T-helper 2 cell treated with Interferon-gamma antibody and Interleukin-4, amounts not matched to agents 5 μg/mL and 100 μg/mL, for 36 hours (primary cell): Measurements from ENCODE around the gene CDC37.
"Not testable (repeated sequence)": the region's sequence is repeated elsewhere in the genome, so short reads cannot be mapped to it uniquely, and the experiment has no call there.

Experiments used
- DNase-seq: peaks from one replicate; pipeline ENCODE4 v3.0.0; 2021; ENCODE audit warnings: low spot score
- H3K27ac Mint-ChIP-seq: one replicate; pipeline ENCODE4 v1.8.0; 2021; ENCODE audit warnings: mild to moderate bottlenecking, mixed read lengths
- H3K27me3 Mint-ChIP-seq: one replicate; pipeline ENCODE4 v1.8.0; 2021; ENCODE audit warnings: low read depth, mixed read lengths
- H3K36me3 Mint-ChIP-seq: one replicate; pipeline ENCODE4 v1.8.0; 2021; ENCODE audit warnings: low read depth, mixed read lengths
- H3K4me1 Mint-ChIP-seq: one replicate; pipeline ENCODE4 v1.8.0; 2021; ENCODE audit warnings: low read depth, mixed read lengths
- H3K4me3 Mint-ChIP-seq: one replicate; pipeline ENCODE4 v1.8.0; 2022; ENCODE audit warnings: mild to moderate bottlenecking, moderate library complexity, mixed read lengths
- H3K9me3 Mint-ChIP-seq: one replicate; pipeline ENCODE4 v1.8.0; 2021; ENCODE audit warnings: mixed read lengths

Gene CDC37

DNA sequence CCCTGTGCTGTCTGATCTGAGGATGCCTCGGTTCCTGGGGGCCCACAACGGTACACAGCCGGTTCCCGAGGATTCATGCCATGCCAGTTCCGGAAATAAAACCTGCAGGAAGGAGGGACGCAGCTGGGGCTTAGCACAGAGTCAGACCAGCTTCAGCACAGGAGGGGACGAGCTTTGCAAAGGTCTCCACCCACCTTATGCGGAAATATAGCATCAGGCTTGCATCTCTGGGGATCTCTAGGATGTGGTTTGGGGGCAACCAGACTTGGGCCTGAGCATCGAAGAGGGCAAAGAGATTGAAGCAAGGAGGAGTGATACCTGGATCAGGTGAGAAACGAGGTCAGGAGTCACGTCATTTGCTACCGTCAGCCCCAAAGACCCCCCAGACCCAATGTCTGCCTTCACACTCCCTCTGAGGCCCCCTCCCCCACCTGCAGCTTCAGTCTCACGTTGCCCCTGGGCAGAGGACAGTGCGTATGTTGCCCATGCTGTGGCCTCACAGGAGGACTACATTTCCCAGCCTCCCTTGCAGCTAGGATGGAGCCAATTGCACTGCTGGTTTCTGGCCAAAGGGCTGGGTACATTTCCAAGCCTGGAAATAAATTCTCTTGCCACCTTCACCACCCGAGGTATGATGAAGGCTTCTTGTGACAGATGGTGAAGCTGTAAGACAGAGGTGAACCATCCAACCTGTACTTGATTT lies 35.1 kb downstream of the CDC37 start:
- Mint-ChIP-seq H3K4me1 (no peaks in the 10 kb centered on the region), H3K27ac (no peak overlapping the region)

DNA sequence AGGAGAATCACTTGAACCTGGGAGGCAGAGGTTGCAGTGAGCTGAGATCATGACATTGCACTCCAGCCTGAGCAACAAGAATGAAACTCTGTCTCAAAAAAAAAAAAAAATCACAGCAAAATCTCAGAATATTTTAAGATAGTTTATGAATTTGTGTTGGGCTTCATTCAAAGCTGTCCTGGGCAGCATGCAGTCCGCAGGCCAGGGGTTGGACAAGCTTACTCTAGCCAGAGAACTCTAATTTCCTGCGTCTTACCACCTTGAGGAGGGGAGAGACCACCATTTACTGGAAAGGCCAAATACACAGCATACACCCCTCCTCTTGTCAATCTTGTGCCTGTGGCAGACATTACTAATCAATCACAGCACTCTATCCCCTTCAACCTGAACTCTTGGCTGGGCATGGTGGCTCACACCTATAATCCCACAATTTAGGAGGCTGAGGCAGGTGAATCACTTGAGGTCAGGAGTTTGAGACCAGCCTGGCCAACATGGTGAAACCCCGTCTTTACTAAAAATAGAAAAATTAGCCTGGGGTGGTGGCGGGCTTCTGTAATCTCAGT lies 36.3 kb downstream of the CDC37 start:
- not testable (repeated sequence) for H3K27me3 Mint-ChIP-seq, H3K4me3 Mint-ChIP-seq, H3K4me1 Mint-ChIP-seq, H3K9me3 Mint-ChIP-seq, DNase-seq, H3K27ac Mint-ChIP-seq
- peaks cover 35% of the 10 kb centered on the region for H3K36me3 Mint-ChIP-seq

More for the DNA sequence above, 35.1 kb downstream of the CDC37 start:
- no peak for DNase-seq
- Mint-ChIP-seq H3K27me3 (no peaks in the 10 kb centered on the region), H3K9me3 (no peaks in the 10 kb centered on the region), H3K4me3 (no peak overlapping the region), H3K36me3 (peaks cover 35% of the 10 kb centered on the region)

DNA sequence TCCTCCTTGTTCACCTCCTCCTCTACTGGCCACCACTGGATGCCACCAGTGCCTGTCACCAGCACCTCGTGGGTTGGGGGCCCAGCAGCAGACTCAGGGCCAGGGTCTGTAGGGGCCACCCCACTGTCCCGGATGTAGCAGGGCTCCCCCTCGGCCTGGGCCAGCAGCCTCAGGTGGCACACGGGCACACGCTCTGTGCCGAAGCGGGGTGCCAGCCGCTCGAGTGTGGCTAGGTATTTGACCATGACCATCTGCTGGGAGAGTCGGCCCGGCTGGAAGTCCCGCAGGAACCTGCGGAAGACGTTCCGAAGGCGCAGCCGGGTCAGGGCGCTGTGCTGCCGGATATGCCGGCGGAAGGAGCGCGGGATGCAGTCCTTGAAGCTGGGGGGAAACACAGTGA lies 37.8 kb downstream of the CDC37 start:
- H3K27ac Mint-ChIP-seq = no peak overlapping the region
- H3K4me3 Mint-ChIP-seq = no peak overlapping the region
- H3K36me3 Mint-ChIP-seq = peaks cover 41% of the 10 kb centered on the region
- no peaks in the 10 kb centered on the region for H3K9me3 Mint-ChIP-seq
- no peaks in the 10 kb centered on the region for H3K4me1 Mint-ChIP-seq
- no peaks in the 10 kb centered on the region for H3K27me3 Mint-ChIP-seq
- DNase-seq = no peak

DNA sequence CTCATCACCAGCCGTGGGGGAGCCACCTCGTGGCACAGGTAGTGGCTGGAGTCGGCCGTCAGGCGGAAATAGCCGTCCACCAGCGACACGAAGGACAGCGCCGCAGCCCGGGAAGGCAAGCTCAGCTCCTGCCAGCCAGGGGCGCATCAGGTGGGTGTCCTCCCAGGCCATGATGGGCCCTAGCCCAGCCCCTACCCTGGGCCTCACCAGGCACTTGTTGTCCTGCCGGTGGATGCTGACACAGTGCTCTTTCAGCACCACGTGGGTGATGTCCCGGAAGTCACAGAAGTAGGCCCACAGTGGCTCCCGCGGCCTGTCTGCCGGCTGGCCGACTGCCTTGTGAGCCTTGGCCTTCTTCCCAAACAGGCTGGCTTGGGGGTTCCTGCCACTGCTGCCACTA lies 38.7 kb downstream of the CDC37 start:
- Mint-ChIP-seq H3K27me3 (no peaks in the 10 kb centered on the region), H3K4me3 (no peak overlapping the region), H3K27ac (no peak overlapping the region), H3K36me3 (peaks cover 37% of the 10 kb centered on the region), H3K4me1 (no peaks in the 10 kb centered on the region), H3K9me3 (no peaks in the 10 kb centered on the region)
- DNase-seq = no peak

DNA sequence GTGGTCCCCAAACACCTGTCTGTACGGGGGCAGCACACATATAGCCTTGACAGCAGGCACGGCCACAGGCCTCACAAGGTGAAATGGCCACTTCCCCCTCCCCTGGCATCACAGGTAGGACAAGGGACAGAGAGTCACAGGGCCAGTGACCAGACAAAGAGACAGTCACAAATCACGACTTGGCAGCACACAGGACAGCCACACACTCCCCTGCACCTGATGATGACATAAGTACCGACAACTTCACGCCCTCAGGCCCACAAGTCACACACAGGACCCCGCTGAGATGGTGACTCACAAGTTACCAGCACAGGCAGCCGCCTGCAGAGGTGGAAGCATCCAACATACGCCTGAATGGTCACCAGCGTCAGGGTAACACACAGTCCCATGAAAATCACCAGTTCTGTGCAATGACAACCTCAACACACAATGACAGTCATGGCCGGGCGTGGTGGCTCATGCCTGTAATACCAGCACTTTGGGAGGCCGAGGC lies 39.5 kb downstream of the CDC37 start:
- H3K36me3 Mint-ChIP-seq = peaks cover 37% of the 10 kb centered on the region
- no peaks in the 10 kb centered on the region for H3K27me3 Mint-ChIP-seq
- no peak overlapping the region for H3K27ac Mint-ChIP-seq
- no peak overlapping the region for H3K4me3 Mint-ChIP-seq
- no peaks in the 10 kb centered on the region for H3K4me1 Mint-ChIP-seq
- DNase-seq = no peak
- H3K9me3 Mint-ChIP-seq = no peaks in the 10 kb centered on the region

DNA sequence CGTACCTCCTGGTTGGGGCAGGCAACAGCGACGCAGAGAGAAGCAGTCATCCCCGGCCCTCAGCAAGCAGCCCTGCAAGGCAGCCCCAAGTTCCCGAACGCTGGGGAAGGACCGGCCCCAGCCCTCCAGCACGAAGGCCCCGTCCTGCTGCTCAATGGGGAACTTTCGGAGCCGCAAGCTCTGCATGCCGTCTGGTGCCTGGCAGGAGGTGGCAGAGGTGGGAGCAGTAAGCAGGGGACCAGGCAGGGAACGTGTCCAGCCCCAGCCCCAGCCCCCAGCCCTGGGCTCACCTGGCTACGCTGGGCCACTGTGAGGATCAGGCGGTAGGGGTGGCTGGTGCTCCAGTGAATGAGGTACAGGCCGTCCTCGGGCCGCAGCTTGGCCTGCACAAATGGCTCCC lies 41.1 kb downstream of the CDC37 start:
- H3K4me3 Mint-ChIP-seq = no peak overlapping the region

DNA sequence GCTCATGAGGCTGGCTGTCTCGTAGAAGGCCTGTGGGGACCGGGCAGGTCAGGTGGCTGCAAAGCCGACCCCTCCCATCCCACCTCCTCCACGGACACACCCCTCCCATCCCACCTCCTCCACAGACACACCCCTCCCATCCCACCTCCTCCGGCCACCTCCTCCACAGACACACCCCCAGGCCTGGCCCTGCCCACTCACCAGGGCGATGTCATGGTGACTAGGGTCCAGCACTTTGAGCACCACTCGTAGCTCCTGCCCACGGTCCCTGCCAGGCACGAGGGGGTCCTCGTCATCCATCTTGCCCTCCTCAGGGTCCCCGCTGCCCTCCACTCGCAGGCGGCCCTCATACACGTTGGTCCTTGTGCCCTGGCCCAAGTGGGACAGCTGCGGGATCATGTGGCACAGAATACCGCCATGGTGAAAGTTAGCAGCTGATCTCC lies 41.8 kb downstream of the CDC37 start:
- Mint-ChIP-seq H3K27ac (no peak overlapping the region), H3K9me3 (no peaks in the 10 kb centered on the region), H3K4me3 (no peak overlapping the region), H3K4me1 (no peaks in the 10 kb centered on the region), H3K36me3 (peaks cover 33% of the 10 kb centered on the region), H3K27me3 (no peaks in the 10 kb centered on the region)
- no peak for DNase-seq

More for the DNA sequence above, 41.1 kb downstream of the CDC37 start:
- H3K9me3 Mint-ChIP-seq = no peaks in the 10 kb centered on the region
- no peaks in the 10 kb centered on the region for H3K27me3 Mint-ChIP-seq
- H3K4me1 Mint-ChIP-seq = no peaks in the 10 kb centered on the region
- H3K36me3 Mint-ChIP-seq = peaks cover 36% of the 10 kb centered on the region
- no peak for DNase-seq
- no peak overlapping the region for H3K27ac Mint-ChIP-seq

DNA sequence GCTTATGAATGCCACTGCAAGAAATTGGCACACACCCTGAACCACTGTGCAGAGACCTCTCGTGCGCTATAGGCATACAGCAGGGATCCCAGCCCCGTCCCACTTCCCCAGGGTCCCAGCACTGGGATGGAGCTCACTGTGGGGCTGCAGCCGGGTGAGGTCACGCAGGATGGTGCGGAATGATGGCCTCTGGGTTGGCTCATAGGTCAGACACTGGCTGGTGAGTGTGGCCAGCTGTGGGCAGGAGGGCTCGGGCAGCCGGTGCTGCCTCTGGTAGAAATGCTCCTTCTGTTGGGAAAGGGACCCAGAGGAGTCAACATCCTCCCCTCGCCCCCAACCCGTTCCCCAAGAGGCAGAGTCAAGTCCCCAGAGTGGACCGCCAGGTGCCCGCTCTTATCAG lies 46.9 kb downstream of the CDC37 start:
- H3K4me1 Mint-ChIP-seq = no peaks in the 10 kb centered on the region
- no peak overlapping the region for H3K4me3 Mint-ChIP-seq
- peaks cover 44% of the 10 kb centered on the region for H3K36me3 Mint-ChIP-seq
- no peaks in the 10 kb centered on the region for H3K9me3 Mint-ChIP-seq
- H3K27me3 Mint-ChIP-seq = no peaks in the 10 kb centered on the region
- no peak for DNase-seq
- H3K27ac Mint-ChIP-seq = no peak overlapping the region

DNA sequence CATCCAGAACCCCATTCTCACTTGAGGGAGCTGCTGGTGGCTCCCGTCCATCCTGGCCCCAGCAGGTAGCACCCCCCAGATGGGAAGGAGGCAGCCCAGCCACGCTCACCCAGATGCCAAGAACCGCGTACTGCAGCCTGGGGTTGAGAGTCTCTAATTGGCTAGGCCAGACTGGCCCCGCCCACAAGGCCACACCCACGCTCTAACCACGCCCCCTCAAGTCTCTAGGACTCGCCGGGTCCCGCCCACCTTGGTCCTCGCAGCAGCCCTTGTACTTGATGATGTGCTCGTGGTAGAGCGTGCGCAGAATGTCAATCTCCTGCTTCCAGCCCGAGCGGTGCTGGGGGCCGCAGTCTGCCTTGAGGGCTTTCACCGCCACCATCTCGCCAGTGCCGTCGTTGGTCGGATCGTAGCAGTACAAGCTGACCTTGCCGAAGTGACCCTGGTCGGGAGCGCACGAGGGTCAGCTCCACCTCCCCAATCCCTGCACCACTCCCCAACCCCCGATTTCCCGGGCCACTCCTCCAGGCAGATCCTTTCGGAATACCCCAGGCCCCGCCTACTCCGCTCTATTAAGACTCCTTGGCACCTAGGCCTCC lies 49.5 kb downstream of the CDC37 start:
- no peaks in the 10 kb centered on the region for H3K9me3 Mint-ChIP-seq
- H3K4me3 Mint-ChIP-seq = no peak overlapping the region
- no peaks in the 10 kb centered on the region for H3K4me1 Mint-ChIP-seq
- no peak overlapping the region for H3K27ac Mint-ChIP-seq
- peak; percentile 22 for DNase-seq
- peaks cover 34% of the 10 kb centered on the region for H3K36me3 Mint-ChIP-seq
- H3K27me3 Mint-ChIP-seq = no peaks in the 10 kb centered on the region

DNA sequence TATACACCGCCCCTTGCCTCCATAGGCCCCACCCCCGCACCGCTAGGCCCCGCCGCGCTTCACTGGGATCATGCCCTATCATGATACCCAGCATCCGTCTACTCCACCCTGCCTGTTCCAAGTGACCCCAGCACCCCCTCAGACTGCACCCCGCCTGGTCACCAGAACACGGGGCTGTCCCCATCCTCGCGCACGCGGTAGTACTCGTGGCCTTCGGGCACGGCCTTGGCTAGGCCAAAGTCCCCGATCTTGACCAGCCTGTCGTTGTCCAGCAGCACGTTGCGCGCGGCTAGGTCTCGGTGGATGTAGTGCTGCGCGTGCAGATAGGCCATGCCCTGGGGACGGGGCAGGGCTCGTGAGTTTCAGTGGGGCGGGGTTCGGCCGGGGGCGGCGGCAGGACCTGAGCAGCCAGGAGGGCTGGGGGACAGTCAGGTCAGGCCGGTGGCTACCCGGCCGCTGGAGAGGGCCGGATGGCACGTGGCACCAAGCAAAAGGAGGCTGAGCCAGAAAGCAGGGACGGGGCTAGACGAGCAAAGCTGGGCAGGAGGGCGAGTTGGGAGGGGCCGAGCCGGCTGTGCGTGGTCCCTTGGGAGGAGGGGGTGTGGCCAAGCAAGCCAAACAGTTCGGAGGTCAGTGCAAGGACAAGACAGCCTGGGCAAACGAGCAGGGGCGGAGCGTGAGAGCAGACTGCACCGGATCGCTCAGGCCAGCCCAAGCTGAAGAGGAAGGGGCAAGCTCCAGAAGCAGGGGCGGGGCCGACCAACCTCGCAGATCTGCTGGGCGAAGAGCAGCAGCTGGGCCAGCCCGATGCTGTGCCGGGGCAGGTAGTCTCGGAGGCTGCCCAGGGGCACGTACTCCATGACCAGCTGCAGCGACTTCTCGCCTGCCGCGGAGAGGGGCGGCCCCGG lies 50.3 kb downstream of the CDC37 start:
- Mint-ChIP-seq H3K4me1 (no peaks in the 10 kb centered on the region), H3K4me3 (no peak overlapping the region), H3K27ac (no peak overlapping the region), H3K36me3 (peaks cover 32% of the 10 kb centered on the region), H3K27me3 (no peaks in the 10 kb centered on the region), H3K9me3 (no peaks in the 10 kb centered on the region)
- DNase-seq = no peak

DNA sequence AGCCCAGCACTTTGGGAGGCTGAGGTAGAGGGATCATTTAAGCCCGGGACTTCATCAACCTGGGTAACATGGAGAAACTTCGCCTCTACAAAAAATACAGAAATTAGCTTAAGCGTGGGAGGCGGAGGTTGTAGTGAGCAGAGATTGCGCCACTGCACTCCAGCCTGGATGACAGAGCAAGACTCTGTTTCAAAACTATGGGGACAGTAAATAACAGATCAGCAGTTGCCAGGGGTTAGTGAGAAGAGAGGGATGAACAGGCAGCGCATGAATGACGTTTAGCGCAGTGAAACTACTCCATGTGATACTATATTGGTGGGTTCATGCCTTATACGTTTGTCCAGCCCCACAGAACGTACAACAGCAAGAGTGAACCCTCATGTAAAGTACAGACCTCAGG lies 56.8 kb downstream of the CDC37 start:
- Mint-ChIP-seq H3K4me1 (no peaks in the 10 kb centered on the region), H3K36me3 (peaks cover 3% of the 10 kb centered on the region), H3K27me3 (no peaks in the 10 kb centered on the region), H3K4me3 (no peak overlapping the region), H3K27ac (no peak overlapping the region), H3K9me3 (no peaks in the 10 kb centered on the region)
- DNase-seq = no peak

DNA sequence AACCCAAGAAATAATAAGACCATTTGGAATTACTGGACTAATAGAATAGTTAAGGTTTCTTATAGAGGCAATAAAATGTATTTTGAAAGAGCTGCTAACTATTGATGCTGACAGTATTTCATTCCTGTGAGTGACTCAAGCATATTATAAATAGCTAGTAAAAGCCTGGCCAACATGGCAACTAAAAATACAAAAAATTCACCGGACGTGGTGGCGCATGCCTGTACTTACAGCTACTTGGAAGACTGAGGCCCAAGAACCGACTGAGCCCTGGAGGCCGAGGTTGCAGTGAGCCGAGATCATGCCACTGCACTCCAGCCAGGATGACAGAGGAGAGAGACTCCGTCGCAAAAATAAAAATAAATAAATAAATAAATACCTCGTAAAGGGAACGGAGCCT lies 58.6 kb downstream of the CDC37 start:
- Mint-ChIP-seq H3K9me3 (no peaks in the 10 kb centered on the region), H3K36me3 (no peaks in the 10 kb centered on the region), H3K27ac (no peak overlapping the region), H3K4me1 (peaks cover 6% of the 10 kb centered on the region), H3K4me3 (no peak overlapping the region), H3K27me3 (no peaks in the 10 kb centered on the region)
- no peak for DNase-seq

DNA sequence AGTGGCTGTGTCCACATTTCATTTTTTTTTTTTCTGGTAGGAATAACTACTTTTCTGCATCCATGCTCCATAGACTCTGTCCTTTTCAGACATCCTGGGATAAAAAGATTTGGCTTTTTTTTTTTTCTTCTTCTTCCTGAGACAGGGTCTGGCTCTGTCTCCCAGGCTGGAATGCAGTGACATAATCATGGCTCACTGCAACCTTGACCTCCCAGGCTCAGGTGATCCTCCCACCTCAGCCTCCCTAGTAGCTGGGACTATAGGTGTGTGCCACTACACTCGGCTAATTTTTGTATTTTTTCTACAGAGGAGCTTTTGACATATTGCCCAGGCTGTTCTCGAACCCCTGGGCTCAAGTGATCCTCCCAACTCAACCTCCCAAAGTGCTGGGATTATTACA lies 59.8 kb downstream of the CDC37 start:
- peaks cover 13% of the 10 kb centered on the region for H3K4me1 Mint-ChIP-seq
- DNase-seq = no peak
- H3K4me3 Mint-ChIP-seq = no peak overlapping the region
- peaks cover 1% of the 10 kb centered on the region for H3K36me3 Mint-ChIP-seq
- H3K27ac Mint-ChIP-seq = no peak overlapping the region
- no peaks in the 10 kb centered on the region for H3K9me3 Mint-ChIP-seq
- H3K27me3 Mint-ChIP-seq = no peaks in the 10 kb centered on the region
